Activated CD4-positive, alpha-beta memory T cell treated with anti-CD3 and anti-CD28 coated beads for 36 hours (primary cell): ENCODE results near the gene SEMA4G. TPM values are rescaled to one million over a fixed set of nuclear protein-coding genes. Genes with fewer than 3 reads are reported as not detected.
A peak's percentile ranks its signal among the peaks of the same experiment; 100 is the strongest.

Experiments
- CTCF ChIA-PET: fragments of 350-600 bp; sonication (Branson Sonifier 250); formaldehyde crosslinking; loops from one replicate; lab custom pipeline; 2021; ENCODE audit warnings: antibody characterized with exemption, inconsistent platforms; lab: Charles Lee
- POLR2A ChIA-PET: fragments of 350-600 bp; sonication (Branson Sonifier 250); formaldehyde crosslinking; loops from one replicate; lab custom pipeline; 2021; ENCODE audit warnings: antibody characterized with exemption; lab: Charles Lee
- DNase-seq: peaks from one replicate; pipeline ENCODE4 v3.0.0-alpha.2; 2020
- H3K27ac Mint-ChIP-seq: one replicate; pipeline ENCODE4 v1.8.0; 2021; ENCODE audit warnings: mixed read lengths
- H3K27me3 Mint-ChIP-seq: one replicate; pipeline ENCODE4 v1.8.0; 2021; ENCODE audit warnings: mixed read lengths
- H3K36me3 Mint-ChIP-seq: one replicate; pipeline ENCODE4 v1.8.0; 2021; ENCODE audit warnings: mixed read lengths
- H3K4me1 Mint-ChIP-seq: one replicate; pipeline ENCODE4 v1.8.0; 2021; ENCODE audit warnings: low read depth, mixed read lengths
- H3K4me3 Mint-ChIP-seq: one replicate; pipeline ENCODE4 v1.8.0; 2021; ENCODE audit warnings: mild to moderate bottlenecking, mixed read lengths
- H3K9me3 Mint-ChIP-seq: one replicate; pipeline ENCODE4 v1.8.0; 2021; ENCODE audit warnings: mixed read lengths
- intact Hi-C: fragments of 100-400 bp; cut with micrococcal nuclease; formaldehyde crosslinking; loops from one replicate; pipeline ENCODE4 v1.15.1; 2023
- total RNA-seq, 2 experiments: library from RNA; stranded (reverse); gene quantifications; one replicate each; pipeline ENCODE4 v1.2.3, GENCODE V29; 2021

SEMA4G gene
- total RNA-seq, 2 experiments from 2014 or later = 0.58 to 0.74 TPM

GRCh38 chr10:100982916-100983830, 13.9 kb downstream of the SEMA4G start:
- ChIA-PET CTCF (interaction anchor here (2.0 kb wide), 1 partner anchor 15 kb away, joined by 4 read pairs; no protein-coding TSS in a partner anchor), POLR2A (no interaction called here)
- intact Hi-C loops = no loop called here
- Mint-ChIP-seq H3K36me3 (peaks cover 15% of the 10 kb centered on the region), H3K4me1 (peaks cover 21% of the 10 kb centered on the region), H3K27ac (no peak overlapping the region), H3K4me3 (no peak overlapping the region), H3K9me3 (no peaks in the 10 kb centered on the region), H3K27me3 (no peaks in the 10 kb centered on the region)
- DNase-seq = peak; percentile 5

DNA sequence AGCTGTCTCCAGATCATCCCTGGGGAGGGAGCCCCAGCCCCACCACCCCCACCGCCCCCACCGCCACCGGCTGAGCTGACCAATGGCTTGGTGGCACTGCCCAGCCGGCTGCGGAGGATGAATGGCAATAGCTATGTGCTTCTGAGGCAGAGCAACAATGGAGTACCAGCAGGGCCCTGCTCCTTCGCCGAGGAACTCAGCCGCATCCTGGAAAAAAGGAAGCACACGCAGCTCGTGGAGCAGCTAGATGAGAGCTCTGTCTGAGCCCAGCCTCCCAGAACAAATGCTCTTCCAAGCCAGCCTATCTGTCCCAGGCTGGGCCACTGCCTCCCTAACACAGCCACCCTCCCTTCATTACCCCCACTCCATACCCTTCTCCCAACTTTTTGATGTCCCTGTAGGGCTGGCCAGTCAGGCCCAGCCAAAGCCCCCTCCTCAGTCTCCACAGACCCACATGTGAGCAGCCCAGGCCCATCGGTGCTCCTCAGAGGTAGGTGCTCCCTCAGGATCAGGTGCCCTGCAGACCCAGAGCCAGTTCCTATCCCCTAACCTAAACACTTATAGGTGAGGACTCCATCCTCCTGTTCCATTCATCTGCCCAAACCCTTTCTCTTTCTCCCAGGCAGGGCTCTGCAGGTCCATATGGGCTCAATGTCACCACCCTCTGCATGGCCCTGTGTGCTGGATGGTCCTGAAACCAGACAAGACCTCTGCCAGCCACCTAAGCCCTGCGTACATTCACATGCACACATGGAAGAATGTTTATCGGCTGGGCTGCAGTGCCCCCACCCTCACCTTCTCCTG, 14.8 kb downstream of the SEMA4G start:
- intact Hi-C loops = no loop called here
- DNase-seq = peak; percentile 3
- peaks cover 26% of the 10 kb centered on the region for H3K4me1 Mint-ChIP-seq
- H3K4me3 Mint-ChIP-seq = no peak overlapping the region
- H3K36me3 Mint-ChIP-seq = peaks cover 15% of the 10 kb centered on the region
- H3K9me3 Mint-ChIP-seq = no peaks in the 10 kb centered on the region
- ChIA-PET POLR2A (no interaction called here), CTCF (interaction anchor here (2.0 kb wide), 1 partner anchor 14 kb away, joined by 4 read pairs; no protein-coding TSS in a partner anchor)
- no peak overlapping the region for H3K27ac Mint-ChIP-seq
- H3K27me3 Mint-ChIP-seq = no peaks in the 10 kb centered on the region

- DNase-seq = no peak
- H3K4me3 Mint-ChIP-seq = no peak overlapping the region
- no peaks in the 10 kb centered on the region for H3K27me3 Mint-ChIP-seq
- no peak overlapping the region for H3K27ac Mint-ChIP-seq
- peaks cover 21% of the 10 kb centered on the region for H3K36me3 Mint-ChIP-seq
- intact Hi-C loops = no loop called here
- CTCF ChIA-PET = interaction anchor here (5.7 kb wide), 1 partner anchor 13 kb away, joined by 58 read pairs; the partner anchor contains the start of gene LZTS2
- peaks cover 33% of the 10 kb centered on the region for H3K4me1 Mint-ChIP-seq
- POLR2A ChIA-PET = no interaction called here
- H3K9me3 Mint-ChIP-seq = no peaks in the 10 kb centered on the region
Measured at GRCh38 chr10:100984672-100985177, 15.4 kb downstream of the SEMA4G start.

GRCh38 chr10:100985336-100985735, 16.0 kb downstream of the SEMA4G start:
- intact Hi-C loops = no loop called here
- ChIA-PET CTCF (interaction anchor here (1.3 to 5.7 kb wide), 2 partner anchors 13 to 56 kb away, joined by 3 to 58 read pairs; partner anchors contain the start of gene LZTS2), POLR2A (no interaction called here)
- no peak overlapping the region for H3K27ac Mint-ChIP-seq
- no peaks in the 10 kb centered on the region for H3K27me3 Mint-ChIP-seq
- no peak overlapping the region for H3K4me3 Mint-ChIP-seq
- no peak for DNase-seq
- H3K9me3 Mint-ChIP-seq = no peaks in the 10 kb centered on the region
- peaks cover 35% of the 10 kb centered on the region for H3K4me1 Mint-ChIP-seq
- peaks cover 23% of the 10 kb centered on the region for H3K36me3 Mint-ChIP-seq

- H3K36me3 Mint-ChIP-seq = peaks cover 33% of the 10 kb centered on the region
- H3K27ac Mint-ChIP-seq = no peak overlapping the region
- H3K4me3 Mint-ChIP-seq = peak overlapping the region; percentile 92
- H3K27me3 Mint-ChIP-seq = no peaks in the 10 kb centered on the region
- intact Hi-C loops = no loop called here
- CTCF ChIA-PET = interaction anchor here (1.2 to 5.7 kb wide), 3 partner anchors 11 to 55 kb away, joined by 3 to 58 read pairs (median 3); partner anchors contain the start of gene LZTS2
- POLR2A ChIA-PET = interaction anchor here (1.0 kb wide), 1 partner anchor 45 kb away, joined by 3 read pairs; no protein-coding TSS in a partner anchor
- peaks cover 46% of the 10 kb centered on the region for H3K4me1 Mint-ChIP-seq
- no peak for DNase-seq
- H3K9me3 Mint-ChIP-seq = no peaks in the 10 kb centered on the region
Measured at GRCh38 chr10:100986623-100986951, 17.3 kb downstream of the SEMA4G start.

GRCh38 chr10:100986952-100987684, 17.8 kb downstream of the SEMA4G start, which contains the start of the genes MRPL43 and TWNK:
Gene MRPL43, minus strand, starts transcription at chr10:100987497. Its CDS starts 54 bp downstream, at chr10:100987443.
Gene TWNK, plus strand, starts transcription at chr10:100987543. Its CDS starts 668 bp downstream, at chr10:100988211.
- peak within 1 kb of the TSS; percentile 76 for H3K27ac Mint-ChIP-seq
- intact Hi-C loops = loop anchor here (1.0 kb wide), 1 partner anchor 10 kb away; no protein-coding TSS in a partner anchor
- peak within 1 kb of the TSS; percentile 92 for H3K4me3 Mint-ChIP-seq
- POLR2A ChIA-PET = interaction anchor here (0.6 to 1.3 kb wide), 3 partner anchors 28 to 1014 kb away, joined by 3 read pairs; no protein-coding TSS in a partner anchor
- DNase-seq = peak; percentile 92
- no peaks in the 10 kb centered on the region for H3K27me3 Mint-ChIP-seq
- H3K36me3 Mint-ChIP-seq = peaks cover 33% of the 10 kb centered on the region
- H3K4me1 Mint-ChIP-seq = peaks cover 46% of the 10 kb centered on the region
- CTCF ChIA-PET = interaction anchor here (1.2 to 5.7 kb wide), 4 partner anchors 11 to 32 kb away, joined by 3 to 58 read pairs (median 8); partner anchors contain the start of gene LZTS2
- no peaks in the 10 kb centered on the region for H3K9me3 Mint-ChIP-seq

DNA sequence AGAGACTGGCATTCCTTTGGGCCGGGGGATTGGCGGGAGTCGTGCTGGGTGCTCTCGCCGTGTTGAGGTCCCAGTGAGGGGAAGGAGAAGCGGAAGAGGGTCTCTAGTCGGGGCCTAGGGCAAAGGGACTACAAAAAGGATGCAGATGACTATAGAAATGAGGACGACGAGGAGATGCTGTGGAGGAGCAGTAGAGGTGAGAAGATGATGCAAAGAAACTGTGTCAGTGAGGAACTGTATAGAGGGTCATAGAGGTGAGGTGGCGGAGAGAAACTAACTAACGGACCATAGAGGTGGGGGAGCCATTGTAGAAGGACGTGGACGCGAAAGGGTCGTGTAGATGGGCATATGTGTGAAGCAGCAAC, 18.4 kb downstream of the SEMA4G start:
- H3K27ac Mint-ChIP-seq = peak overlapping the region; percentile 76
- POLR2A ChIA-PET = interaction anchor here (0.6 to 1.3 kb wide), 2 partner anchors 28 to 1014 kb away, joined by 3 read pairs; no protein-coding TSS in a partner anchor
- CTCF ChIA-PET = interaction anchor here (0.6 to 5.7 kb wide), 5 partner anchors 10 to 128 kb away, joined by 3 to 58 read pairs (median 7); partner anchors contain the start of gene LZTS2
- peaks cover 33% of the 10 kb centered on the region for H3K36me3 Mint-ChIP-seq
- peak overlapping the region; percentile 92 for H3K4me3 Mint-ChIP-seq
- peaks cover 46% of the 10 kb centered on the region for H3K4me1 Mint-ChIP-seq
- H3K9me3 Mint-ChIP-seq = no peaks in the 10 kb centered on the region
- H3K27me3 Mint-ChIP-seq = no peaks in the 10 kb centered on the region
- no peak for DNase-seq
- intact Hi-C loops = loop anchor here (1.0 kb wide), 1 partner anchor 10 kb away; no protein-coding TSS in a partner anchor

DNA sequence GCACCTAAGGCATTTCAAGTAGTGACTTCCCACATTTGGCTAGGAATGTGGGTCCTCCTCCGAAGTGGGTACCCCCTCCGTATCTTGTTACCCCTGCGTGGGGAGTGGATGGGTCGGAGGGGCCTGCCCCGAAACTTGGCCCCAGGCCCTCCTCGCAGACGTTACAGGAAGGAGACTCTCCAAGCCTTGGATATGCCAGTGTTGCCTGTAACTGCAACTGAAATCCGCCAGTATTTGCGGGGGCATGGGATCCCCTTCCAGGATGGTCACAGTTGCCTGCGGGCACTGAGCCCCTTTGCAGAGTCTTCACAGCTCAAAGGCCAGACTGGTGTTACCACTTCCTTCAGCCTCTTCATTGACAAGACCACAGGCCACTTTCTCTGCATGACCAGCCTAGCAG, 18.9 kb downstream of the SEMA4G start:
- peak overlapping the region; percentile 92 for H3K4me3 Mint-ChIP-seq
- H3K27ac Mint-ChIP-seq = no peak overlapping the region
- DNase-seq = no peak
- POLR2A ChIA-PET = interaction anchor here (0.6 to 1.3 kb wide), 3 partner anchors 10 to 1013 kb away, joined by 3 to 4 read pairs (median 3); no protein-coding TSS in a partner anchor
- intact Hi-C loops = no loop called here
- H3K9me3 Mint-ChIP-seq = no peaks in the 10 kb centered on the region
- peaks cover 46% of the 10 kb centered on the region for H3K4me1 Mint-ChIP-seq
- CTCF ChIA-PET = interaction anchor here (0.6 to 5.7 kb wide), 7 partner anchors 10 to 127 kb away, joined by 3 to 58 read pairs (median 4); partner anchors contain the start of genes LZTS2 and SEMA4G
- peaks cover 32% of the 10 kb centered on the region for H3K36me3 Mint-ChIP-seq
- H3K27me3 Mint-ChIP-seq = no peaks in the 10 kb centered on the region

DNA sequence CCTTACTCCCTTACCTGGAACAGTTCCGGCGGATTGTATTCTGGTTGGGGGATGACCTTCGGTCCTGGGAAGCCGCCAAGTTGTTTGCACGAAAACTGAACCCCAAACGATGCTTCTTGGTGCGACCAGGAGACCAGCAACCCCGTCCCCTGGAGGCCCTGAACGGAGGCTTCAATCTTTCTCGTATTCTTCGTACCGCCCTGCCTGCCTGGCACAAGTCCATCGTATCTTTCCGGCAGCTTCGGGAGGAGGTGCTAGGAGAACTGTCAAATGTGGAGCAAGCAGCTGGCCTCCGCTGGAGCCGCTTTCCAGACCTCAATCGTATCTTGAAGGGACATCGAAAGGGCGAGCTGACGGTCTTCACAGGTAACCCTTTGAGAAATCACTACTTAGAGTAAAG, 19.8 kb downstream of the SEMA4G start:
- POLR2A ChIA-PET = interaction anchor here (1.0 kb wide), 1 partner anchor 9 kb away, joined by 4 read pairs; no protein-coding TSS in a partner anchor
- Mint-ChIP-seq H3K4me3 (no peak overlapping the region), H3K4me1 (peaks cover 46% of the 10 kb centered on the region), H3K27ac (no peak overlapping the region), H3K9me3 (no peaks in the 10 kb centered on the region), H3K27me3 (no peaks in the 10 kb centered on the region), H3K36me3 (peaks cover 34% of the 10 kb centered on the region)
- CTCF ChIA-PET = interaction anchor here (1.1 to 5.7 kb wide), 5 partner anchors 9 to 30 kb away, joined by 3 to 58 read pairs (median 7); partner anchors contain the start of genes LZTS2 and SEMA4G
- no peak for DNase-seq
- intact Hi-C loops = no loop called here

GRCh38 chr10:100993986-100994708, 24.8 kb downstream of the SEMA4G start:
- intact Hi-C loops = no loop called here
- no peak for DNase-seq
- Mint-ChIP-seq H3K36me3 (peaks cover 30% of the 10 kb centered on the region), H3K9me3 (no peaks in the 10 kb centered on the region), H3K4me3 (no peak overlapping the region), H3K4me1 (peaks cover 35% of the 10 kb centered on the region), H3K27me3 (no peaks in the 10 kb centered on the region), H3K27ac (no peak overlapping the region)
- POLR2A ChIA-PET = interaction anchor here (0.7 kb wide), 1 partner anchor 51 kb away, joined by 3 read pairs; no protein-coding TSS in a partner anchor
- CTCF ChIA-PET = interaction anchor here (14.6 kb wide), 1 partner anchor 23 kb away, joined by 199 read pairs; no protein-coding TSS in a partner anchor
